HepG2 (cell line): ENCODE results near the gene SRBD1. TPM values are rescaled to one million over a fixed set of nuclear protein-coding genes. Genes with fewer than 3 reads are reported as not detected.
A peak's percentile ranks its signal among the peaks of the same experiment; 100 is the strongest.

Experiments used
- ATAC-seq: fragments of 200-7000 bp; cut with Tn5 transposase; 3 replicates; pipeline ENCODE4 v1.9.1; 2020; ENCODE audit warnings: mild to moderate bottlenecking, moderate library complexity
- BruUV-seq: library from RNA; stranded (reverse); fragments of 400-500 nt; replicated peaks from 2 replicates; lab custom pipeline; 2021; lab: Mats Ljungman, UMichigan
- CTCF ChIA-PET: fragments of 300-600 bp; formaldehyde crosslinking; extraction: SDS; loops from one replicate; lab custom pipeline; 2021; ENCODE audit warnings: low total read pairs, inconsistent platforms, low intra/inter-chr PET ratio; lab: Yijun Ruan, JAX
- POLR2A ChIA-PET: fragments of 350-600 bp; sonication (Branson Sonifier 250); formaldehyde crosslinking; loops from one replicate; lab custom pipeline; 2020; ENCODE audit warnings: antibody characterized with exemption, inconsistent platforms; lab: Yijun Ruan, JAX
- DNase-seq: peaks from one replicate; pipeline ENCODE4 v3.0.0-alpha.2; 2015; ENCODE audit warnings: low spot score
- FAIRE-seq: peaks from 3 replicates; lab custom pipeline; 2011; peaks lifted over from hg19 to GRCh38; lab: Jason Lieb, UNC
- H2AFZ ChIP-seq: one replicate; pipeline ENCODE4 v1.6.1; 2011; ENCODE audit warnings: low read length, inconsistent platforms
- H3K27ac ChIP-seq: fragments of 300-600 bp; 3 replicates; pipeline ENCODE4 v1.8.0; 2011; ENCODE audit warnings: mixed run types, mild to moderate bottlenecking, mixed read lengths, low read length, inconsistent platforms; ENCODE audit not compliant: insufficient read depth; ENCODE audit errors: extremely low read length
- H3K27me3 ChIP-seq, 2 experiments: fragments of 200-600 bp in 1 of 2; 2 replicates in 1 of 2; 3 replicates in 1 of 2; pipeline versions ENCODE4 v1.6.0 to v1.8.0; 2011; ENCODE audit warnings: low read length in 2 of 2, mild to moderate bottlenecking in 2 of 2, moderate library complexity in 2 of 2, inconsistent platforms in 1 of 2; ENCODE audit not compliant: insufficient read depth in 2 of 2, control insufficient read depth in 1 of 2
- H3K36me3 ChIP-seq, 2 experiments: fragments of 200-600 bp in 1 of 2; replicated peaks in 1 of 2; 2 replicates in 1 of 2; 3 replicates in 1 of 2; pipeline versions ENCODE4 v1.5.1 to v1.8.0; 2011; ENCODE audit warnings: low read length in 2 of 2, inconsistent platforms in 1 of 2; ENCODE audit not compliant: insufficient read depth in 2 of 2, control insufficient read depth in 1 of 2
- H3K4me1 ChIP-seq: 2 replicates; pipeline ENCODE4 v1.5.1; 2012; ENCODE audit warnings: low read length, inconsistent platforms; ENCODE audit not compliant: insufficient read depth
- H3K4me2 ChIP-seq: 2 replicates; pipeline ENCODE4 v1.6.0; 2011; ENCODE audit warnings: low read depth, low read length, inconsistent platforms
- H3K4me3 ChIP-seq, 3 experiments: fragments of 200-600 bp in 1 of 3; sonication (generic), shearing (Covaris generic) in 1 of 3; replicated peaks in 1 of 3; 2 replicates each; pipeline ENCODE4 v1.5.1; 2011 to 2016; ENCODE audit warnings: low read length in 3 of 3, inconsistent platforms in 2 of 3, low read depth in 2 of 3, mild to moderate bottlenecking in 2 of 3, control low read depth in 1 of 3, mixed read lengths in 1 of 3; ENCODE audit not compliant: insufficient read depth in 1 of 3
- H3K79me2 ChIP-seq: one replicate; pipeline ENCODE4 v1.6.1; 2011; ENCODE audit warnings: low read length, inconsistent platforms; ENCODE audit not compliant: insufficient read depth
- H3K9ac ChIP-seq: 2 replicates; pipeline ENCODE4 v1.6.0; 2011; ENCODE audit warnings: mild to moderate bottlenecking, low read depth, low read length, inconsistent platforms; ENCODE audit not compliant: insufficient read depth
- H3K9me3 ChIP-seq: 2 replicates; pipeline ENCODE4 v1.5.1; 2012; ENCODE audit warnings: mild to moderate bottlenecking, low read length
- H4K20me1 ChIP-seq: 2 replicates; pipeline ENCODE4 v1.6.0; 2011; ENCODE audit warnings: inconsistent platforms, mild to moderate bottlenecking, low read length, moderate library complexity; ENCODE audit not compliant: insufficient read depth
- HOXA3 ChIP-seq: sonication (generic); formaldehyde crosslinking; IDR thresholded peaks from 2 replicates; pipeline ENCODE4 v1.5.0; 2020; ENCODE audit warnings: missing genetic modification reagents
- SNAPC4 ChIP-seq: sonication (generic); formaldehyde crosslinking; IDR thresholded peaks from 2 replicates; pipeline ENCODE4 v1.4.0; 2020; ENCODE audit warnings: mild to moderate bottlenecking, missing genetic modification reagents
- TERF1 ChIP-seq: sonication (generic); formaldehyde crosslinking; IDR thresholded peaks from 2 replicates; pipeline ENCODE4 v1.8.0; 2022; ENCODE audit warnings: mild to moderate bottlenecking, missing genetic modification reagents, moderate library complexity
- ZNF460 ChIP-seq: sonication (generic); formaldehyde crosslinking; IDR thresholded peaks from 2 replicates; pipeline ENCODE4 v1.5.1; 2020; ENCODE audit warnings: missing genetic modification reagents, mild to moderate bottlenecking, borderline replicate concordance
- ZNF496 ChIP-seq: sonication (generic); formaldehyde crosslinking; IDR thresholded peaks from 2 replicates; pipeline ENCODE4 v1.8.1; 2023; ENCODE audit warnings: mild to moderate bottlenecking, moderate library complexity, missing genetic modification reagents; ENCODE audit not compliant: insufficient replicate concordance
- ZNF619 ChIP-seq: sonication (generic); formaldehyde crosslinking; IDR thresholded peaks from 2 replicates; pipeline ENCODE4 v1.4.0; 2020; ENCODE audit warnings: mild to moderate bottlenecking, missing genetic modification reagents
- ZSCAN25 ChIP-seq: sonication (generic); formaldehyde crosslinking; IDR thresholded peaks from 2 replicates; pipeline ENCODE4 v1.8.0; 2022; ENCODE audit warnings: mild to moderate bottlenecking, missing genetic modification reagents
- WGBS: methylation state at CpG from one replicate; pipeline ENCODE4 v1.1.6; 2017; ENCODE audit warnings: low lambda C conversion rate; 5-methylcytosine and 5-hydroxymethylcytosine counted together
- in situ Hi-C: cut with HindIII; loops from 2 replicates; pipeline ENCODE4 v1.10.0; 2017; ENCODE audit warnings: low pct_unique_long_range_greater_than_20kb; ENCODE audit not compliant: extremely low pct_ligation_motif_present
- intact Hi-C: fragments of 100-400 bp; cut with micrococcal nuclease; formaldehyde crosslinking; loops from one replicate; pipeline ENCODE4 v1.10.0; 2022; ENCODE audit not compliant: unreplicated experiment
- polyA plus RNA-seq, 8 experiments: library from polyadenylated mRNA; depleted of rRNA in 3 of 8; stranded (reverse) in 7 of 8; unstranded in 1 of 8; fragments of >200 nt; fragmentation: Illumina TruSeq in 4 of 8; extraction: Trizol in 4 of 8; gene quantifications; 2 replicates each; pipeline versions ENCODE4 v1.2.1 to v1.2.3, GENCODE V29; 2011 to 2016; ENCODE audit warnings: low read depth in 4 of 8, missing spikeins in 1 of 8, mixed read lengths in 1 of 8; ENCODE audit not compliant: insufficient read depth in 1 of 8
- total RNA-seq, 5 experiments: library from RNA; depleted of rRNA; stranded (reverse); fragments of >200 nt; fragmentation: Illumina TruSeq; extraction: Trizol; gene quantifications; 2 replicates each; pipeline ENCODE4 v1.2.3, GENCODE V29; 2016; ENCODE audit warnings: low read depth in 1 of 5

The SRBD1 gene
- total and polyA plus RNA-seq, 2 of the 13 experiments (the other 11 are each of a cell fraction or from before 2014, with no cell fraction given): 3.2 to 23.9 TPM

GRCh38 chr2:45649858-45650811, 39.1 kb upstream of the SRBD1 start (continued):
- TF ChIP-seq ZNF619: no peak
- TF ChIP-seq ZNF460 (CRISPR knock-in tag): no peak

GRCh38 chr2:45649462-45649857, 38.4 kb upstream of the SRBD1 start:
- H3K9me3 ChIP-seq: no peaks in the 10 kb centered on the region
- no peak overlapping the region; the same call in 1 of the 2 replicates for H3K9ac ChIP-seq
- no peaks in the 10 kb centered on the region for H4K20me1 ChIP-seq
- peaks cover 36% of the 10 kb centered on the region for H3K4me1 ChIP-seq
- DNase-seq: no peak
- TSS peak; percentile 76 for BruUV-seq
- no peak for ATAC-seq
- no peaks in the 10 kb centered on the region for H3K36me3 ChIP-seq
- POLR2A ChIA-PET: interaction anchor here (0.9 to 1.5 kb wide), 5 partner anchors 9 to 343 kb away, joined by 3 to 6 read pairs (median 5); no protein-coding TSS in a partner anchor
- H3K27ac ChIP-seq: no peak overlapping the region
- peak overlapping the region; percentile 94 for H3K4me2 ChIP-seq
- CTCF ChIA-PET: no interaction called here
- no peak overlapping the region for H2AFZ ChIP-seq
- intact Hi-C loops: no loop called here
- in situ Hi-C loops: loop anchor here (5.0 kb wide), 2 partner anchors 128 to 288 kb away; no protein-coding TSS in a partner anchor
- 45% methylated on average over 10 of the region's 10 CpGs for WGBS
- peak overlapping the region; percentile 80 to 89 (median 82) for H3K4me3 ChIP-seq
- H3K79me2 ChIP-seq: no peaks in the 10 kb centered on the region
- peaks cover 0 to 15% of the 10 kb centered on the region in 2 experiments; a peak in 2 of 5 replicates for H3K27me3 ChIP-seq
- peak; percentile 66 for FAIRE-seq
- no peak for TF ChIP-seq TERF1 (CRISPR knock-in tag)
- TF ChIP-seq ZNF496 (CRISPR knock-in tag): no peak
- no peak for TF ChIP-seq SNAPC4 (CRISPR knock-in tag)
- TF ChIP-seq ZSCAN25 (CRISPR knock-in tag): 0 out of 2 replicates have a peak, but pooled peaks have one; percentile 2
- no peak for TF ChIP-seq HOXA3
